Activated T-helper 9 cell treated with anti-CD3 and anti-CD28 coated beads, Interleukin-2, amount 50 U/mL, for 16 hours (primary cell): ENCODE measurements around the gene TFAP2B.
A peak's percentile ranks its signal among the peaks of the same experiment; 100 is the strongest.

Source experiments
- DNase-seq: peaks from one replicate; pipeline ENCODE4 v3.0.0-alpha.2; 2020; ENCODE audit warnings: low read depth

The TFAP2B gene

DNA sequence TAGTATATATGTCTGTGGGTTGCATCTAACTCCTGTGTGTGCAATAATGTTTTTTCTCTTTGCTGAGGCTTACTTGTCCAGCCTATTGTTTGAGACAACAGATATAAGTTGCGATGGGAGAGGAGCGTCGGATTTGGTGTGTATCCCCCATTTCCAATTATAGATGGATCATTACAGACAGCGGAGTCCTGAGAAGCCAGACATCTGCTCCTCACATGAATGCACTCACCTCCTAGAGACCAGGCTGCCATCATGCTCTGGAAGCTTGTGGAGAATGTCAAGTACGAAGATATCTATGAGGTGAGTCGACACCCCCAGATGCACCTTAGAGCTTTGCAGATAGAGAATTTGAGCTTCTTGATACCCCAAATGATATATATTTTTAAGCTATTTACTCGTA, at the start of gene TFAP2B:
TFAP2B (plus strand) TSS at position 199 of the 400 bp plus-strand sequence; CDS start at position 220, 21 bp downstream.
- DNase-seq: no peak

DNA sequence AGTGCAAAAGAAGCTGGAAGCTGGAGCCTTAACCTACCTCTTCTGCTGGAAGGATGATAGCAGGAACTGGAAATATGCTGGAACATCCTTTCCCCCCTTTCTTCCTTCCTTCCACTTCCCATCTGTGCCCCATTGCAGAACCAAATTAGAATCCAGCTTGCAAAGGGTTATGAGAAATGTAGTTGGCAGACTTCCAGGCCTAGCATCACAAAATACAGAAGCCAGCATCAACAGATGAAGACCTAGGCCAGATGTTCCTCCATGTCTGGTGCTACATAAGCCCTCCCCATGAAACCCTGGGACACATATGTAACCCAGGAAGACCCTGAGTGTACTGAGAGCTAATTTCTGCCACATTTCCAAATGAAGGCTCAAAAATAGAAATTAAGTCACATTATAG, 40.0 kb upstream of the TFAP2B start:
- DNase-seq: no peak

DNA sequence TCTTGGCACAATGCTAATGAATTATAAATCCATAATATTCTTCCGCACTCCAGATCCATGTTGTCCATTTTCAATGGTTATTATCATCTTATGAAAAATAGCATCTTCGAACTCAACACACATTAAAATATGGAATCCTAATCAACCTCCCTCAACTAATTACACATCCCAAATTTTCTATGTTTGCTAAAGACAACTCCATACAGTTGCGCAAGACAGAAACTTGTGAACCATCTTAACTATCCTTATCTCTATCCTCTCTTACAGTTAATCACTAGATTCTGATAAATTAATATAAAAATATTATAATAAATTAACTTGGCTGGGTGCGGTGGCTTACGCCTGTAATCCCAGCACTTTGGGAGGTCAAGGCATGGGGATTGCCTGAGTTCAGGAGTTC, 38.3 kb upstream of the TFAP2B start:
- no peak for DNase-seq

DNA sequence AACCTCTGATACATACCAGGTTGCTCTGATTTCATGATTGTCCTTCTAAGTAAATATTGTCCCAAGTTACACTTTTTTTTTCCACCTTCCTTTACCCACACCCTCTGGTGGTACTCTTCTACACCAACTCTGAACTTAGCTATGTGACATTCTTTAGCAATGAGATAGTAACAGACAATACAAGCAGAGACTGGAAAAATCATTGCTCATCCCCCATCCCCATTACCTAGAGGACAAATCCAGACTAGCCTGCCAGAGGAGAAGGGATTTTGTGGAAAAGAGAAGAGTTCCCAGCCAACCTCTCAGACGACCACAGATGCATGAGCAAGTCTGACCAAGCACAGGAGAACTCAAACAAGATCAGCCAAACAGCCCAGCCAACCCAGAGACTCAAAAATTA, 32.8 kb upstream of the TFAP2B start:
- DNase-seq: no peak

DNA sequence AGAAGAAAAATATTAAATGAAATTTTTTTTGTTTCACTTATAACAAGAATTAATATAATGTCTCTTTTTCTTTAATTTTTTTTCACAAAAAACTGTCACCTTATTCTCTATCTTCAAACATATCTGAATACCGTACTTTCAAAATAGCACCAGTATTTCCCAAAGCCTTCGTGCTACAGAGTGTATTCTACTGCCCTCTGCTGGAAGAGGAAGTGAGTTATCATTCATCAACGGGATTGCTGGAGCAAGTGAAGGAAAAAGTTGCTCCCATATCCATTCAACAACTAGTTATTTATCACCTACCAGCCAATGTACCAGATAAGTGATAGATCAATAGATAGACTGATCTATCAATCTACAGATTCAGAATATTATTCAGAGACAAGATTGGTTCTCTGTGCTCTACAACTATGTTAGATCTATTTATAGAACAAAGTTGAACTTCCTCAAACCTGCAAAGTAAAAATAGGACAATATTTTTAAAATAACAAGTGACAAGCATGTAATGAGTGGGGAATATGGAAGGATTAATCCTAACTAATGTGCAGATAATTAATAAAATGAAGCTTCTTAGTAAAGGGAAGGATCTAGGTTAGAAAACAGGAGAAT, 26.7 kb upstream of the TFAP2B start:
- no peak for DNase-seq

DNA sequence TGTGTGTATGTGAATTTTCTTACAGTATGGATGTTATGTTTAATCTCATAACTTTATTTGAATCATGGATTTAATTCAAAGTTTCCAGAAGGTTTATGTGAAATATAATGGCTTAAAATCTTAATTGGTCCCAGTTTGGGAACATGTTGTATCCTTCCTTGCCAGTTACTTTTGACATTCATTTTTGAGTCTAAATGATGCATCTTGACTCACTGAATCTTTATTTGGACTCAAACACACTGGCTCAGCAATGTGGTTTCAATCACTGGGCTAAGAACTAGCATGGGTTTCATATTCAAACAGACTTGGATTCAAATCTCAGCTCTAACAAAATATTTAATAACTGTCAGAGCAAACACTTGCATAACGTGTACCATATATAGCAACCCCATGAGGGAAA, 25.9 kb upstream of the TFAP2B start:
- DNase-seq: no peak

DNA sequence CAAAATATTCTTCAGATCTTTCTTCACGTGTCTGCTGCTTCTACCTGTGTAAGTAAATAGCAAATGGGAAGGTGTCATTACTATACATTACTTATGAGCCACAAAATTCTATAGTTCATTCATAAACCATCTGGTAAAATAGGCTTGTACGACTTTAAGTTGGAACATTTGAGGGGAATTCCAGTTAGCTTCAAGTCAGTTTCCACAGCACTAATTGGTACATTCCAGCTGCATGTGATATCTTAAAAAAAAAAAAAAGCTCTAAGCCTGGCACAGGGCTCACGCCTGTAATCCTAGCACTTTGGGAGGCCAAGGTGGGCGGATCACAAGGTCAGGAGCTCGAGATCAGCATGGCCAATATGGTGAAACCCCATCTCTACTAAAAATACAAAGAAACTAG, 23.1 kb upstream of the TFAP2B start:
- no peak for DNase-seq

DNA sequence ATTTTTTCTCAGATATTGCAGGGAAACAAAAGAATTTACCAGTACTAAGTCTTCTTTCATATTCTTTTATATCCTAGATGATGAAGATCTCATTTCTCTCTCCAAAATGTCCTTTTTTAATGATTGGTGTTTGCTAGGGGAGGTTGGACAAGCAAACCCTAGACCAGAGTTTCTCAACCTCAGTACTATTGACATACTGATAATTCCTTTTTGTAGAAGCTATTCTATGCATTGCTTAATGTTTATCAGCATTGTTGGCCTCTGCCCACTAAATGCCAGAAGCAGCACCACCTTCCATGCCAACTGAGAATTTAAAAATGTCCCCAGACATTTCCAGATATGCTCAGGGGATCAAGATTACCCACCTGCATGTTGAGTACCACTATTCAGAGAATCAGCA, 14.4 kb upstream of the TFAP2B start:
- no peak for DNase-seq

DNA sequence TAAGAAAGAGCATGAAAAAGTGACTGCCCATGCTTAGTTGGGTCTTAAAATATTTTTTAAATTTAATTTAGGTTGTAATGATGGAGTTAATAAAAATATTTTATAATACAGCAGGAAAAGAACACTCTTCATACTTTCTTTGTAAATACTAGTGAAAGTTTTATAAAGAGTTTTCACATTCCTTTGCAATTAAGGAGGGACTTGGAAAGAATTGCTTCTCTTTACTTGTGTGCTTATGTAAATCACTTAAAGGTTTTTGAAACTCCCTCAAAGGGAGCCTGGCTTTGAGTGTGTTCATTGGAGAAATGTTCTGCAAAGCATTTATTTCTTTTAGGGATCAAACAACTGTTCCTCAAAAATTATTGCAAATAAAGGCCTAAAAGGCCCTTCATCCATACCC, 11.6 kb upstream of the TFAP2B start:
- DNase-seq: no peak

DNA sequence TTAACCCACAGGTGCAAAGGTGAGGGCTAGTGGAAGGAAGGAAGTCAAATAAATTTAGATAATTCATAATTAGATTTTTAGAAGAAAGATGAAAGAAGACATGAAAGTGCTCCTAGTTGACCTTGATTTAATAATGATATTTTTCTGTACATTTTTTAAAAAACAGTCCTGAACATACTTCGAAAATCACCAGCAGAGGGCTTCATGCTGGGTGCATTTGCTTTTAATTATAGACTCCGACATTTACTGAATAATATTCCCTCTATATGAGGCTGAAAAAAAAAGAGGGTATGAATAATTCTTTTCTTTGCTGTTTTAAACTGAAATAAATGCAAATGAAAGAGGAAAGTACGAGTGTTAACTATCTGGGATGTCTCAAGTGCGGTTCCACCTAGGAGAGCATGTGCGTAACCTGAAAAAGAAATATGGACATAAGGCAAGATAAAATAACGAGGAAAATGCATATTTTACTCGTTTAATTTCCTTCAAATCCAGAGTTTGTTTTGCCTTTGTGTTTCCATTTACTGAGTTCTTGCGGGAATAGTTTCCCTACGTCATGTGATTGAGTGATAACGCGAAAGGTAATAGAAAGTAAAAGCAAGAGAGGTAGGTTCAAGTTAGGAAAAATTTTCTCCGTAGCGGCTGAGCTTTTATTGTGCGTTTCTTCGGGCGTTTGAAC, 3.1 kb upstream of the TFAP2B start:
- no peak for DNase-seq

DNA sequence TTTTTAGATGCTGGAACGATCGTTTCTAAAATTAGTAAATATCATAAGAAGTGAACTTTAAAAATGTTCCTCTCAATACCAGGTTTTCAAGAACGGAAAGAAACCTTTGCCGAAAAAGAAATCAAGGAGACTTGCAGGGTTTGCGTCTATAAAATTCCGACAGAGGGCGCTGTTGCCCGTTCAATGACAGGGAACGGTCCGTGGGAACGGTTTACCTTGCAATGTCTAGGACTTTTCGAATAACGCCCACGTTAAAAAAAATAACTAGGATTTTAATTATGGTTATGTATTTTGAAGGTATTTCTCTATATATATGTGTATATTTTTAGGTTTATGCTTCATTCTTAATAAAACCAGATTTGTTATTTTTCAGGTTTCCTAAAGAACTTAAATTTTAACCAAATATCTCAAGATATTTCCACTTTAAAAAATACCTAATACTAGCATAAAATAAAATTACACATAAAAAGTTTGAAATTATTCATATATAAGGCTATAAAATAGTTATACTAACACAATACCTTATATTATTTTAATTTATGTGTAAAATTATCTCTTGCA, 2.5 kb upstream of the TFAP2B start:
- DNase-seq: peak; percentile 8

DNA sequence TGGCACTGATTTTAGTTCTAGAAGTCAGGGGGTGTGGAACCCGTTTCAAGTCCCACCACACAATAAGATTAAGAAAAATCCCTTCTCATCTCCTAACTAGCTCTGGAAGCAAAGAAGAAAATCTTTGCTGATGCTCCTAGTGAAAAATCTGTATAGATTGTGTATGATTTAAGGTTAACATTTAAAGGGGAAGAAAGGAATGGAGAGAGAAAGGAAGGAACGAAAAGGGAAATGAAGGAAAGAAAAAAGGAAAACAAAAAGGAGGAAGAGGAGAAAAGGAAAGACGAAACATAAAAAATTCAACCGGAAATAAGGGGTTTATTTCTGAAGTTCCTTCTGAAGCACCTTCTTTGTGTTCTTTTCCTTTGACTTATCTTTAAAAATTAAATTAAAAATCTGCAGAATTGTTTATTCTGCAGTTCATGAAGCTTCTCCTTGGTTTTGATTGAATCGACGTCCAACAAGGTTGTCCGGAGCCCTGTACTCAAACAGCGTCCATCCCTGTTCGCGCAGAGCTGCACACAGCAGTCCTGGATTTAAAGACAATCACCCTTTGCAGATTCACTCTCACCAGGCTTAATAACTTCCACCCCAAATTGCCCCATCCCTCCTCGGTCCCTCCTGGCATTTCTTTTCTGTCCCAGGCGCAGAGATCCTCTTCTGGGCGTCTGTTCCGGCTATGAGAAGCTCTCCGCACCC, 1.6 kb upstream of the TFAP2B start:
- no peak for DNase-seq

DNA sequence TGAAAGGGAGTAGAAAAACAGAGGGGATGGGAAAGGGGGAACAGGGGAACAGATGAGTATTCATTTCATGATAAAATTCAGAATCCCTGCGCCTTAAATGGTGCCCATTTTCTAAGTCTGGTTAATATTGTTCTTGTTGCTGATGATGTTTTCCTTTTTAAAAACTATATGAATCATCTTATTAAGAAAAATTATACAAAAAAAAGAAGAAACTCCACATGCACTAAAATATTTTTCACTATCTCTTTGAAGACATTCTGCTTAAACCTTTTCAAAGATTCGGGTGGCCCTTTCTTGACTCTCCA, 1.1 kb upstream of the TFAP2B start:
- no peak for DNase-seq

DNA sequence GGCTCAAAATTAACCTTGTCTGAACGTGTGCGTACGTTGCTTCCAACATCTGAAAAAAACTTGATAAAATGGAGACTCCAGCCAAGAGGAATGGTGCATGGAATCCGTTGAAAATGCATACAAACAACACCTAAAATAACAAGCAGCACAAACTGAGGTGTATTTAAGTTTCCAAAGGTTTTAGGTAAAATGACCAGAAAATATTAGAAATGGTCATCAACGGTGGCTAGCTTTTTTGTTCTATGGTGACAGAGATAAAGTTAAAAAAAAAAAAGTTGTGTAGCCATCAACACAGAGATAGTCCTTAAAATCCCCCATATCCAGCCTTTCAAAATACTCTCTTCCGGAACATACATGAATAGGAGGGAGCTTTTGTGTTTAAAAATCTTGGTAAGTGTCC, 651 bp upstream of the TFAP2B start:
- no peak for DNase-seq

DNA sequence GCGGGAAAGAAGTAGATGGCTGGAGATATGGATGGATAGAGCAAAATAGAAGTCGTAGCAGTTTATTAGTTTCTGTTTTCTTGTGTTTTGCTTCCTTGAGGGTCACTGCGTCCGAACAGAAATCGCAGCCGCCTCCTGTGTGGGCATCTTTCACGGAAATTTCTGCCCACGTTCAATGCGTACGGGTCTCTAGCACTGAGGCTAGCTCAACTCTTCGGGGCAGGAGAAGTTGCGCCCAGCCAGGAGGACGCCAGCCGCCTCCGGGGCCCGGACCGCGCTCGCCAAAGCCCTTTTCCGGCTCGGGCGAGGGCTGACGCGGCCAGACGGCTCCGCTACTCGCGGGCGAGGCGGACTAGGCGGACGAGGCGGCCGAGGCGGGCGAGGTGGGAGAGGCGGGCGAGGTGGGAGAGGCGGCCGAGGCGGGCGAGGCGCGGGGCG, 814 bp downstream of the TFAP2B start:
- no peak for DNase-seq

DNA sequence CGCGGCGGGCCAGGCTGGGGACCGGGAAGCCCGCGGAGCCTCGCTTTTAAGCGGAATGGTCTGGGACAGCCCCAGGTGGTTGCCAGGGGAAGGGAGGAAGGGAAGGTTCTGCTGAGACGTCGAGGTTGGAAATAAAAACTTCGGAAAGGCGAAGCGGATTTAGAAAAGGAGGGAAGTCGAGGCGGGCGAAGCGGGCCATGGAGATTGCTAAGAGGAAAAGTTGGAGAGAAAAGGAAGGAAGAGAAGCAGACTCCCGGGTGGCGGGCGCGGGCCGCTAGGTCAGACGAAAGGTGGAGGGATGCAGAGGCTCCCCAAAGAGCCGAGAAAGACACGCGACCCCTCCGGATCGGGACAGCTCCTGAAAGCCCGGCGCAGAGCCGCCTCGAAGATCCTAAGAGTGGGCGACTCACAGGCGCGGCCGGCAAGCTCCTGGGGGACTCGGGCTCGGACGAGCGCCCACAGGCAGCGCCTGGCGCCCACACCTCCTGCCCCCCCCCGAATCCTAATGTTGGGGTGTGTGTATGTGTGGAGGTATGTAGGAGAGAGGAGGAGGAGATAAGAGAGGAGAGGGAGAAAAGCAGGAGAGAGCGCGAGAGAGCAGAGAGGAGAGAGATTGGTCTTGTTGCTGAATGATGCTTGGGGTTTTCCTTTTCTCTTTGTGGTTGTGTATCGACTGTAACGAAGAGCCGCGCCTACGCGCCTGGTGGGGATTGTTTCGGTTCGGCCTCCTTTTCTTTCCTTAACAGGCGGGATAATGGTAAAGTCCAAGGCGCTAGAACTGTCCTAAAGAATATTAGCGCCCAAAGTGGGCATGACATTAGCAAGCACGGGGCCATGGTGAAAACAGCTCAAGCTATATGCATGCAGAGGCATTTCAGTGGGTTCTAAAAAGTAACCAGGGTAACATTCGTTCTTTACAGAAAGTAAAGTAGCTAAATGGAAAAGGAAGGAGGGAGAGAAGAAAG, 1.5 kb downstream of the TFAP2B start:
- no peak for DNase-seq

DNA sequence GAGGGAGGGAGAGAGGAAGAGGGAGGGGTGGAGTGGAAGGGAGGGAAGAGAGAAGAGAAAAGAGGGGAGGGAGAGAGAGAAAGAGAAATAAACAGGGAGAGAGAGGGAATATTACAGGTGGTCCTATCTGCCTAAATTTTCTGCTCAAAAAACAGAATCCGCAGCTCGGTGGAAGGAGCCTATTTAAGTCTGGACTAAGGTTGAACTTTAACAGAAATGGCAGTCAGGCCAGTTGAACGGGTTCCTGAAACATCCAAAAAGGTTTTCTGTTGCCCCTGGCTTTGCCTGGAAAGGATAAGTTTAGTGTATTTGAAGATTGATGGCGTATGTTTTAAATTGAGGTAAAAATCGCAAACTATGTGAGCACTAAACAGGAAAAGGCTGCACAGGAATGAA, 2.2 kb downstream of the TFAP2B start:
- DNase-seq: no peak

DNA sequence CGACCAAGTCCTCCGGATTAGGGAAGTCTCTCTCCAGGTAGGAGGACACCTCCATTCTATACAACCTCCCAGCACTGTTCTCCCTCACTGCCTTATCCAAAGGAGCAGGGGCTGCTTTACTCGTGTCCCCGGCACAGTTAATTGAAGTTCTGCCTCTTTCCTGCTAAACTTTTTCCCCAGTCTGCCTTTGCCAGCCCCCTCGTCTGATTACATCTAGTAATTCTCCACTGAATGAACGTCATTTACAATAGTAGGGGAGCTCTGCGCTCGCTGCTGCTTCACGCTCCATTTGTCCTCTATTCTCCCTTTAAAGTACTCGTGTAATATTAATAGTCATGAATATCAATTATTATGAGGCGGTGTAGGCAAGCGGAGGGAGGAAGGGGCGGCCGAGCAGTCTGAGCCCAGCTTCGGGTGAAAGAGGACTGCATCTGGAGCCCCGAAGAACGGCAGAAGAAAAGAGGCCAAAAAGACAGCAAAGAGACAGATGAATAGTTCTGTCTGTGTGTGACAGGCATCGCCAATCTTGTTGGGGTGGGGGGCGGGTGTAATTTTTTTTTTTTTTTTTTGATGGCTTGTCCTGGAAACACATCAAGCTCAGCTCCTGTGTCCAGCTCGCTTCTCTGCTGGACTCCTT, 2.9 kb downstream of the TFAP2B start:
- no peak for DNase-seq

DNA sequence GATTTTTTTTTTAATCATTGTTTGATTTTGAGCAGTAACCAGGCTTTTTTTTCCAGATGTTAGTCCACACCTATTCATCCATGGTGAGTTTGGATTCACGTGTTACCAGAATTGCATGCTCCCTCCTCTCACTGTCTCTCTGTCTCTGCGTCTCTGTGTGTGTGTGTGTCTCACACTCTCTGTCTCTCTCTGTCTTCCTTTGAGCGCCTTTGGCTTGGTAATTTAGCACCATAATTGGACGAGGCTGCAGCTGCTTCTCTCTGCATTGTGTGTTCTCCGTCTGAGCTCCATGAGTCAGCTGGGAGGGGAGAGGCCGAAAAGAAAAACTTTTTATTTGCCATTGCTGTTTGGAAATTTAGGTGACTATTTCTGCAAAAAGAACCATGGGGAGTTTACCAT, 3.4 kb downstream of the TFAP2B start:
- no peak for DNase-seq

DNA sequence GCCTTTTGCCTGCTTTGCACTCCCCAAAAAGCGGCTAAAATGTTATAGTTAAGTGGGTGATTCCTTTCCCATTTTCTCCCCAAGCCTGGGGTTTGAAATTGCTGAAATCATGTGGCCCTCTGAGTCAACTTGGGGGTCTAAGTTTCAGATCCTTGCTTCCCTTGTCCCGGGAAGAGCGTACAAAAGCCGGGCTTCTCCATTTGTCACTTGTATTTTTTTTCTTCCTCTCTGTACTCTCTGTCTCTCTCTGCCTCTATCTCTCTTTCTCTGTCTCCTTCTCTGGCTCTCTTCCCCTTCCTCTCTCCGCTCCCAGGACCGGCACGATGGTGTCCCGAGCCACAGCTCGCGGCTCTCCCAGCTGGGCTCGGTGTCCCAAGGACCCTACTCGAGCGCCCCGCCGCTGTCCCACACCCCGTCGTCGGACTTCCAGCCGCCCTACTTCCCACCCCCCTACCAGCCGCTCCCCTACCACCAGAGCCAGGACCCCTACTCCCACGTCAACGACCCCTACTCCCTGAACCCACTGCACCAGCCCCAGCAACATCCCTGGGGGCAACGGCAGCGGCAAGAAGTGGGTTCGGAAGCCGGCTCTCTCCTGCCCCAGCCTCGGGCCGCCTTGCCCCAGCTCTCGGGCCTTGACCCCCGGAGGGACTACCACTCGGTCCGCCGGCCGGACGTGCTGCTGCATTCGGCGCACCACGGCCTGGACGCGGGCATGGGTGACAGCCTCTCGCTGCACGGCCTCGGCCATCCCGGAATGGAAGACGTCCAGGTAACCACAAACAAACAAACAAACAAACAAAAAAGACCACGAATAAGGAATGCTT, 4.6 kb downstream of the TFAP2B start:
- DNase-seq: no peak

DNA sequence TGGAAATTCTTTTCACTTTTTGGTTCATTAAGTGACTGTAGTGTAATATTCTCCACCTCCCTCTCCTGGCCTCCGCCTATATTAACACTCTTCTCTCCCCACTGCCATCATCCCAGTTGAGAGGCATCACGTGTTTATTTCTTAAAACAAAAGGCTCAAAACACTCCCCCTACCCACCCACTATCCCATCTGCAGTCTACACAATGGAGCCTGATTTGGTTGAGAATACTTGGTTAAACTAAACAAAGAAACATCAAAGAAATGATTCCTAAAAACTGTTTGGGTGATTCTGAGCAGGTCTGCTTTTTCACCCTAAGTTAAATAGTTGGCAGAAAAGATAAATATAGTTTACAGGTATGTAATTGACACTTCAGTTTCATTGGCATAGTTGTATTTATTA, 5.9 kb downstream of the TFAP2B start:
- no peak for DNase-seq
